DMS 273 treated with DMSO at 0.1 percent for 48 hours (cell line): Measurements from ENCODE around the gene COL26A1.
"Not testable (repeated sequence)": the region's sequence is repeated elsewhere in the genome, so short reads cannot be mapped to it uniquely, and the experiment has no call there.

Experiments
- DNase-seq: peaks from one replicate; lab custom pipeline; 2025; lab: John Stamatoyannopoulos, UW

Gene COL26A1

DNA sequence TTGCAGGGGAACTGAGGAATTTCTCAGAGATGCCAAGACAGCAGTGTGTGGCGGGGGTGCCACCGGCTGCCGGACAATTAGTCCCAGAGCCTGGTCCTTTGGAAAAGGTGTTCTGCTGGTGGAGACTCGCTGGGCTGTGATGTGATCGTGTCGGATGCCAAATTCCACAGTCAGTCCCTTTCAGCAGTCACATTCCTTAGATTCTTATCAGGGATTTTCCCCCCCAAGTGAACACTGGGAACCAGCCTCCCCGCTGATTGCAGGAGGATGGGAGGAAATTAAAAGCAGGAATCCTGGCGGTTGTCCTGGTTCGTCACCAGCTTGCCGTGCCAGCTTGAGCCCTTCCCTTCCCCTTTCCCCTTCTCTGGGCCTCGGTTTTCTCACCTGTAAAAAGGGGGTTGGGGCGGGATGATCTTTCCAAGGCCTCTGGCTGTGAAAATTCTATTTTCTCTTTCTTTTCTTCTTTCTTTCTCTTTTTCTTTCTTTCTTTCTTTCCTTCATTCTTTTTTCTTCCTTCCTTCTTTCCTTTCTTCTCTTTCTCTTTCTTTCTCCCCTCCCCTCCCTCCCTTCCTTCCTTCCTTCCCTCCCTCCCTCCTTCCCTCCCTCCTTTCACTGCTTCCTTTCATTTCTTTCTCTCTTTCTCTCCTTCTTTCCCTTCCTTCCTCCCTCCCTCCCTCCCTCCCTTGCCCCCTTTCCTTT, 39.6 kb downstream of the COL26A1 start:
- peak; percentile 18 for DNase-seq

DNA sequence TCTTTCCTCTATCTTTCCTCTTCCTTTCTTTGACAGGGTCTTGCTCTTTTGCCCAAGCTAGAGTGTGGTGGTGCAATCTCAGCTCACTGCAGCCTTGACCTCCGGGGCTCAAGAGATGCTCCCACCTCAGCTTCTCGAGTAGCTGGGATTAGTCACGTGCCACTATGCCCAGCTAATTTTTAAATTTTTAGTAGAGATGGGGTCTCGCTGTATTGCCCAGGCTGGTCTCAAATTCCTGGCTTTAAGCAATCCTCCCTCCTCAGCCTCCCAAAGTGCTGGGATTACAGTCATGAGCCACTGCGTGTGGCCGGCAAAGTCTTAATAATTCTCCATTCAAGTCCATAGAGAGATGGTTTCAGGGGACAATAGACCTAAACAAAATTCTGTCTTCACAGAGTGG, 40.2 kb downstream of the COL26A1 start:
- DNase-seq, result no peak

DNA sequence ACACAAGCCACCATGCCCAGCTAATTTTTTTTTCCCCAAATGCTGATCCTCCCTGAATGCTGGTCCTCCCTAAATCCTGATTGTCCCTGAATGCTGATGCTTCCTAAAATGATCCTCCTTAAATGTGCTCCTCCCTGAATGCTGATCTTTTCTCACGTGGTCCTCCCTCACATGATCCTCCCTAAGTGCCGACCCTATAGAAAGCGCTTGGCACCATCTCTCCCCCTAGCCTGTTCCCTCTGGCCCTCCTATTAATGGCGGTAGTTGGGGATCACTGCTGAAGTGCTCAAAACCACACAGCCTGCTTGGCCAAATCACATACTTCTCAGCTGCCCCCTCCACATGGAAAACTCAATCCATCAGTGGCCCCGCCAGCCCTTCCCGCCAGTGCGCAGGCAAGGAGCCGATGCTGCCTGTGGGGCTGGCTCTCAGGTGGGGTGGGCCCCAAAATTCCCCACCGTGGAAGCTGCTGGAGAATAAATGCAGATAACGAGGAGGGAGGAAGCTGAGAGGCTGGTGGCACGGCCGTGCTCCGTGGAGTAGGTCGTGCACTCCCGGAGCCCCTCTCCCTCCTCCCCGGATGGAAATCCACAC, 42.9 kb downstream of the COL26A1 start:
- DNase-seq, result no peak

DNA sequence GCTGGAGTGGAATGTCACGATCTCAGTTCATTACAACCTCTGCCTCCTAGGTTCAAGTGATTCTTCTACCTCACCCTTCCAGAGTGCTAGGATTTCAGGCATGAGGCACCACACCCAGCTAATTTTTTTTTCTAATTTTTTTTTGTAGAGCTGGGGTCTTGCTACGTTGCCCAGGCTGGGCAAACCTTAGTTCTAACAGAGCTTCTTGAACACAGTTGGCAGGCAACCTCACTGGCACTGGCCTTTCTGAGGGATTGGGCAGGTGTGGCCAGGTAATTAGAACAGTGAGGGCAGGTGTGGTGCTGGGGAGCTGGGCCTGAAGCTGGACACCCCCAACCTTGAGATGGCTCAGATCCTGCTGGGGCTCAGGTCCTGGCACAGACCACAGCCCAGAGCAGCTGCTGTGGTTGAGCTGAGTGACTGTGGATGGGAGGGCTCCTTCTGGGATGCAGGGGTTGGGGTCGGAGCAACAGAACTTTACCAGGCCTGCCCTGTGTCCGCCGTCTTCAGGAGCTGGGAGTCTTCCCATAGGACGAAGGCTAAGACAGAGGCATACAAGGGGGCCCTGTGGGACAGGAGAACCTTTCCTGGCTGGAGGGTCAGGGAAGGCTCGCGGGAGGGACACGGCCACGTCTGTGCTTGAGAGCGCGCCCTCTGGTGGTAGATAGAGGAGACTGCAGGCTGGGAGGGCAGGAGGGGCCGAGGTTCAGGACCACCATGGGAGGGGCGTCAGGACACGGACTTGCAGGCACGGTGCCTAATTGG, 48.2 kb downstream of the COL26A1 start:
- DNase-seq, result no peak

DNA sequence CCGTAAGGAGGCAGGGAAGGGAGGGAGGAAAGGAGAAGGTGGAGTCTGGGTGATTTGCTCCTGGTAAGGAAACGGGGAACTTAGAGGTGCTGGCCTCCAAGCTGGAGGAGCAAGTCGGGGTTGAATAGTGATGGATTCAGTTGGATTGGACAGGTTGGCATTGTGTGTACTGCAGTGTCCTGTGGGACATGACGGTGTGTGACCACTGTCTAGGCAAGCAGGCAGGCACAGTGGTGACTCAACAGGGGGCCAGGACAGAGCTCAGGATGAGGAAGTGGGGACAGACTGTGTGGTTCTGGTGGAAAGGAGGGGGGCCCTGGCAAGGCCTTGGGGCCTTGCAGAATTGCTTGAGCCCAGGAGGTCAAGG, 48.8 kb downstream of the COL26A1 start:
- DNase-seq, result no peak

DNA sequence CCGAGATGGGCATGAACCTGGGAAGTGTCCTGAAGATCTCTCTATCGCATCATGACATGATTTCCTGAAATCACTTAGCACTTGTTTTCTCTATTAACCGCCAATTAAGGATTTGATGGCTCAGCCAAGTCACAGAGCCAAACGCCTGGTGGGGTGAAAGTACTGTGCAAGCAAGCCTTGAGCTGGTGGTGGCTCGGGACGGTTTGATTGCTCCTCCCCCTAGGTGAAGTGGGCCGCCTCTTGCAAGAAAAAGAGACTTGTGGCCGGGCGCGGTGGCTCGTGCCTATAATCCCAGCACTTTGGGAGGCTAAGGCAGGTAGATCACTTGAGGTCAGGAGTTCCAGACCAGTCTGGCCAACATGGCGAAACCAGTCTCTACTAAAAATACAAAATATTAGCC, 50.3 kb downstream of the COL26A1 start:
- DNase-seq, result no peak

DNA sequence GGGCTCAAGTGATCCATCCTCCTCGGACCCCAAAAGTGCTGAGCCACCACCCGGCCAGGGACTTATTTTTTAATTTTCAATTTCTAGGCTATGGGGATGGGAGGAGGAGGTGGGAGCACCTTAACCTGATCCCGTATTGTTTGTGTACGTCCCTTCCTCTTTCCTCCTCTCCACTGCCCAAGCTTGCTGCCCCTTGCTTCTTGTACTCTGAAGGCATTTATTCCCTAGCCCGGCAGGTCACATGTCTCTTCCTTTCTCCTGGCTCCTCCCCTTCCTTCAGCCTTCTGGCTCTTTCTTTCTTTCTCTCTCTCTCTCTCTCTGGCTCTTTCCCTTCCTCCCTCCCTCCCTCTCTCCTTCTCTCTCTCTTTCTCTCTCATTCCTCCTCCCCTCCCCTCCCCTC, 56.0 kb downstream of the COL26A1 start:
- DNase-seq, result no peak

DNA sequence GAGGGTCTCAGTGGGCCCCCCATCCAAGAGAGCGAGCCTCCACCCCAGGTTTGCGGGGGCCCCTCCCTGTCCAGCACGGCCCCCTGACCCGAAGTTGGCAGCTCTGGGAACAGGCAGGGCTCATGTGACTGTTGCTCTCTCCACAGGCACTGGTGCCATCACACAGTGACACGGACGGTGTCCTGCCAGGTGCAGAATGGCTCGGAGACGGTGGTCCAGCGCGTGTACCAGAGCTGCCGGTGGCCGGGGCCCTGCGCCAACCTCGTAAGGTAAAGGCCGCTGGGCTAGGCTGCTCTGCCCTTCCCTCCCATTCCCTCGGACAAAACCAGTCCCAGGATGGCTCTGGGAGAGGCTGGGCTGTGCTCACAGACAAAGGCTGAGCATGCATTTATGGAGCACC, 57.2 kb downstream of the COL26A1 start:
- DNase-seq, result no peak

DNA sequence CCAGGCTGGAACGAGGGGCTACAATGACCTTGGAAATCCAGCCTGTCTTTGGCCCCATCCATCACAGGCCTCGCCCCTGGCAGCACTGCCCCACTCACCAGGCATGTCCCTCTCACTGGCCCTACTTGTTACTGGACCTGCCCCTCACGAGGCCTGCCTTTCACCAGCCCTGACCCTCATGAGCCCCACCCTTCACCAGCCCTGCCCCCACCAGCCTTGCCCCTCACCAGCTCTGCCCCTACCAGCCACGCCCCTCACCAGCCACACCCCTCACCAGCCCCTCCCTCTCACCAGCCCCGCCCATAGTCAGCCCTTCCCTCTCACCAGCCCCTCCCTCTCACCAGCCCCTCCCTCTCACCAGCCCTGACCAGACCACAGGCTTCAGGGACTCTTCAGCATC, 57.8 kb downstream of the COL26A1 start:
- DNase-seq, result no peak

DNA sequence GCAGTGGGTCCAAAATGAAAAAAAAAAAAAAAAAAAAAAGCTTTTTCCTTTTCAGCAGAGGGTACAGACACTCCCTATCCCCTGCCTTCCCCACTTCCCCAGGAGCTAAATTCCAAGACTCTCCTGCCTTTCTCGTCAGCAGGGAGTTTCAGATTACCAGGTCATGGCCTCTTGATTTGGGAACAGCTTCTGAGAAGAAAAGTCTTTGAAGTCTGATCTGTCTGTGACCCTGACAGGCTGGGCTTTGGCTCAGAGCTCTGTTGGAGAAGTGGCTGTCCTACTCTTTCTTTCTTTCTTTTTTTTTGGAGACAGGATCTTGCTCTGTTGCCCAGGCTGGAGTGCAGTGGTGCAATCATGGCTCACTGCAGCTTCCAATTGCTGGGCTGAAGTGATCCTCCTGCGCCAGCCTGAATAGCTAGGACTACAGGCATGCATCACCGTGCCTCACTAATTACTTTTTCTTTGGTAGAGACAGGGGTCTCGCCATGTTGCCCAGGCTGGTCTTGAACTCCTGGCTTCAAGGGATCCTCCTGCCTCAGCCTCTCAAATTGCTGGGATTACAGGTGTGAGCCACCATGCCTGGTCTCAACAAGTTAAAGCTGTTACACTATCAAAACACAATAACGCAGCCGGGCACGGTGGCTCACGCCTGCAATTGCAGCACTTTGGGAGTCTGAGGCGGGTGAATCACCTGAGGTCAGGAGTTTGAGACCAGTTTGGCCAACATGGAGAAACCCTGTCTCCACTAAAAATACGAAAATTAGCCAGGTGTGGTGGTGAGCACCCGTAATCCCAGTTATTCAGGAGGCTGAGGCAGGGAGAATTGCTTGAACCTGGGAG, 59.9 kb downstream of the COL26A1 start:
- DNase-seq, result no peak

DNA sequence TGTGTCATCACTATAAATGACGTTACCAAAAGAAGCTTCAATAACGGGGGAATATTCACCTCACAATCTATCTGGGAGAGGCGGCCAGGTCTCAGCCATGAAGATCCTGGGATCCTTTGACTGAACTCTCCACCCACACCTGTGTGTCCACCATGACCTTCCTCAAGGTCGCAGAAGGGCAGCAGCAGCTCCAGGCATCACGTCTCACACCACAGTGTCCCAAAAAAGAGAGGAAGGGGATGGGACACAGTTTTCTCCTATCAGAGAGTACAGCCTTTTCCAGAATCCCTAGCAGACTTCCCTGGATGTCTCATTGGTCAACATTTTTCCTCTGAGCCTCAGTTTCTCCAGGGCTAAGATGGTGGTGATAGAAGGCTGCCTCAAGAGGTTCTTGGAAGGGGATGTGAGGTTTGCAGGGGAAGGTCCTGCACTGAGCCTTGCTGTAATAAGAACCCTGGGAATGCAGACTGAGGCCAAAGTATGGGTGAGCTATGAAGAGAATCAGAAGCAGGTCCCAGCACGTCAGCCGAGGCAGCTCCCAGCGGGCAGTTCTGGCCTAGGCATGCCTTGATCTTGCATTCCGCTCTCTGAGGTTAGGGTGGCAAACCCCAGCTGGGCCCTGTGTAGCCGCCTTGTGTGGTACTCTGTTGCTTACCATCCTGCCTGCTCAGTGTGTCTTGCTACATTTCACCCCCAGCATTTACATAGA, 63.8 kb downstream of the COL26A1 start:
- no peak for DNase-seq

DNA sequence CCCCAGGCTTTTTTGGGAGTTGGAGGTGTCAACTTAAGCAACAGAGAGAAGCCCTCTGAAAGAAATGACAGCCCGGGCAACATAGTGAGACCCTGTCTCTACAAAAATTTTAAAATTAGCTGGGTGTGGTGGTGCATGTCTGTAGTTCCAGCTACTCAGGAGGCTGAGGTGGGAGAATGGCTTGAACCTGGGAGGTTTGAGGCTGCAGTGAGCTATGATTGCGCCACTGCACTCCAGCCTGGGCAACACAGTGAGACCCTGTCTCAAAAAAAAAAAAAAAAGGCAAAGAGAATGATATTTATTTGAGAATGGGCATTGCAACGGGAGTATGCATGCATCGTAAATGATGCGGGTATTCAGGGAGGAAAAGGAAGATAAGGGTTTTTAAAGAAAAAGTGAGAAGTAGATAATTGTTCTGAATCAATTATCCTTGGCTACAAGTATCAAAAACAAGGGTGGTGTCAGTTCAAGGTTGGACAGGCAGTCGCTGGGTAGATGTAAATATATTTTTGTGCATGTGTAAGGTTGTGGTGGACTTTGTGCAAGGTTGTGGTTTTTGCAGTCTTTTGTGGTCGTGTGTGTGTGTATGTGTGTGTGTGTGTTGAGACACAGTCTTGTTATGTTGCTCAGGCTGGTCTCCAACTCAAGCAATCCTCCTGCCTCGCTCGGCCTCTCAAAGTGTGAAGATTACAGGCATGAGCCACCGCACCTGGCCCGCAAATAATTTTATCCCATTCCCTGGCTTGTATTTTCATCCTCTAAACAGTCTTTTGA, 65.6 kb downstream of the COL26A1 start:
- no peak for DNase-seq

DNA sequence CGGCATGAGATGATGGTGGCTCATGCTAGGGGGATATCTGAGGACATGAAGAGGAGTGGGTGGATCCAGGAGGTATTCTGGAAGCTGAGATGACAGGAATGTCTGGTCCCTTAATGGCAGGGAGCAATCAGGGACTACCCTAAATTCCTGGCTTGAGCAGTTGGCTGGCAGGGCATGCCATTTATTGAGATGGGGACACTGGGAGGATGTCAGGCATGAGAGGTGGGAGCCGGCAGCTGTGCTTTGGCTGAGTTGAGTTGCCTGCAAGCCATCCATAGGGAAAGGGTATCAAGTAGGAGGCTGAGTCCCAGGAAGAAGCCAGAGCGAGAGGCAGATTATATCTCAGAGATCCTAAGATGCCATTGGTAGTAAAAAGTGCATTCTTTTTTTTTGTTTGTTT, 69.6 kb downstream of the COL26A1 start:
- DNase-seq, result no peak

DNA sequence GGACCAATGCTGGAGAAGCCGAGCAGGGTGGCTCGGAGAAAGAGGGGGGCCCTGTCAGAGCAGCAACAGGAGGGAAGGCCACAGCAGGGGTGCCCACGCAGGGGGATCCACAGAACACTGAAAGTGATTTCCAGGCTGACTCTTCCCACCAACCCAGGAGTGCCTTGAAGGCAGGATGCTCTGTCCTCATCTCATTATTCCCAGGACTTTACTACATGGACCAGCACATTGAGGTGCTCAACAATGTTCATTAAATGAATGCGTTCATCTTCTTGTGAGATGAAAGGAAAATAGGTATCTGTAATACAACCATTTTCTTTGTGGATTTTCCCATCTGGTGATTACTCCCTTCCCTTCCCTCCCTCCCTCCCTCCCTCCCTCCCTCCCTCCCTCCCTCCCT, 71.0 kb downstream of the COL26A1 start:
- DNase-seq, result no peak

DNA sequence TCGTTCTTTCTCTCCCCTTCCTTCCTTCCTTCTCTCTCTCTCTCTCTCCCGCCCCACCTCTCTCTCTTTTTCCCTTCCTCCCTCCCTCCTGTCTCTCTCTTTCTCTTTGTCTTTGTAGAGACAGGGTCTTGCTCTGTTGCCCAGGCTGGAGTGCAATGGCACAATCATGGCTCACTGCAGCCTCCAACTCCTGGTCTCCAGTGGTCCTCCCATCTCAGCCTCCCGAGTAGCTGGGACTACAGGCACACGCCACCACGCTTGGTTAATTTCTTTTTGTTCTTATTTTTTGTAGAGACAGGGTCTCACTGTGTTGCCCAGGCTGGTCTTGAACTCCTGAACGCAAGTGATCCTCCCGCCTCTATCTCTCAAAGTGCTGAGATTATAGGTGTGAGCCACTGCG, 71.5 kb downstream of the COL26A1 start:
- DNase-seq, result not testable (repeated sequence)

DNA sequence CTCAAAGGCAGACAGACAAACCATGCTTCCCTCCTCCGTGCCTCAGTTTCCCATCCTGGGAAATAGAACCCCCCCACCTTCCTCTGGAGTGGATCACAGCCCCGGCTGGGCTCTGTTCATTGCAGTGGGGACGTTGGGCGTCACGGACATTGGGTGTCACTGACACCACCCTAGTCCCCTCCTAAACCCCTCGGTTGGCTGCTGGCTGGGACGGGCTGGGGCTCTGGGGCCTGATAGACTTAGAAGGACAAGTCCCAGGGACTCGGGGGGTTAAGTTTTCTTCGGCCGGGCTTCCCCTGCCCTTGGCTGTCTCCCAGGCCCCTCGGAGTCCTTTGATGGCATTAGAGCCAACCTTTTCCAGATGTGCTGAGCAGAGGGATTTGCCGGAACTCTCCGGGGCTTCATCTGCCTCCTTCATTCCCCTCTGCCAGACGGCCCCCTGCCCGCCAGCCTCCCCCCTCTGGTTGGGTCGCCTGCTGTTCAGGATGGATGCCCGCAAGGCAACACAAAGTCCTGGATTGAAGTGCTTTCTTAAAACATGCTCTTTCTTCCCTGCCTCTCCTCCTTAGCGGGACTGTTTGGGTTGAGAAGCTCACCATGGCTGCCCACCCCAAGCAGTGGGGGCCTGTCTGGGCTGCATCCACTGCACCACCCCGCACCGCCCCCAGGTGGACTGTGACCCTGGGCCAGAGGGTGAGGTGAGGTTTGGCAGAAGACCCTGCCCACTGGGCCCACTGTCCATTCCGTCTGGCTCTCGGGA, 73.0 kb downstream of the COL26A1 start:
- no peak for DNase-seq

DNA sequence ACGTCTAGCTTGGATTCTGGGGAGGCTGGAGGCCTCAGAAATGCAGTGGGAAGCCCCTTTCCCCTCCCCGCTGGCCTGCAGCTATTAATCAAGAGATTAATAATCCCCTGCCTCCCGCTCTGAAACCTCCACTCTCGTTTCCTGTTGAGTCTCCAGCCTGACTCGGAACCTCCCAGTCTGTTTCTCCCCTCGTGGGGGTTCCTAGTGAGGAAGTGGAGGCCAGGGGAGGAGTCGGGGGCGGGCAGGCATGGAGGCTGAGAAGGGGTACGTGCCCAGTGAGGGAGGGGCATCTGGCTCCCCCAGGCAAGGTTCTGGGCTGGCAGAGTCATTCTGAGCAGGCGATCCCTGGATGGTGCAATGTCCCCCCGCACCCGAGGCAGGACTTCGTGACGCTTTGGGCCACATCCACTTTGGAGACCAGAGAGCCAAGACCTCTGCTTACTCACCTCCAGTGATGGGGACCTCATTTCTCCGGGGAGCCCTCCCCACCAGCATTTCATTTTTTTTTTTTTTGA, 73.6 kb downstream of the COL26A1 start:
- DNase-seq, result no peak

DNA sequence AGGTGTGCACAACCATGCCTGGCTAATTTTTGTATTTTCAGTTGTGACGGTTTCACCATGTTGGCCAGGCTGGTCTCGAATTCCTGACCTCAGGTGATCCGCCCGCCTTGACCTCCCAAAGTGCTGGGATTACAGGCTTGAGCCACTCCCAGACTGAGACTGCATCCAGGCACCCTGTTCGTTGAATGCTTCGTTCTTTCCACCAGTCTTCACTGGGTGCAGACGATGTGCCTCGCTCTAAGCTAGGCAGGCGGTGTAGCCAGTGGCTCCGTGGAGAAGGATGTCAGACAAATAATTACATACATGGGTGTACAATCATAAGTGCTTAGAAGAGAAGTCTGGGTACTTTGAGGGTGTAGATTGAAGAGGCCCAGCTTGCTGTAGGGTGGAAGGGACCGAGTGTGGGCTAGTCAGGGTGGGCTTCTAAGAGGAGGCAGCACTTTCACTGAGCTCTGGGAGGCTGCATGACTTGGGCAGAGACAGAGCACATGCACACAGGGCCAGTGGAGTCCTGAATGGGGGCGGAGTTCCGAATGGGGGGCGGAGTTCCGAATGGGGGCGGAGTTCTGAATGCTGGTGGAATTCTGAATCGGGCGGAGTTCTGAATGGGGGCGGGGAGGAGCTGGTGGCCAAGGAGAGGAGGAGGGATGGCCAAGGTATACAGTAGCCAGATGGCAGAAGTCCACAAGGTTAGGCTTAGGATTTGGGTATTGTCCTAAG, 74.3 kb downstream of the COL26A1 start:
- no peak for DNase-seq

DNA sequence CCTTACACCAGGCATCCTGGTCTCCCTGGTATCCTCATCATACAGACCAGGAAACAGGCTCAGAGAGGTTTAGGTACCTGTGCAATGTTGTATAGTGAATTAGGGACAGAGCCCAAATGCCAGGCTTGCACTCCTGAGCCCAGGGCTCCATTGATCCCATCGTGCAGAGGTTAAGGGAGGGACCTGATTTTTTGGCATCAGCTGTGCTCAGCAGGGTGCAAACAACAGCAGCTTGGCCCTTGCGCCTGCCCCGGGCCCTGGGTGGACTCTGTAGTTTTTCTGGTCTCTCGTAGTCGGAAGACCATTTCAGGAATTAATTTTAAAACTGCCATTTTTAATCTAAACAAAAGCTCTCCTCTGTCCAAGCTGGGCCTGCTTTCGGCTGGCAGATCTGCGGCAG, 79.2 kb downstream of the COL26A1 start:
- no peak for DNase-seq
